Astrocyte (in vitro differentiated cells and primary cell): ENCODE measurements around the gene FBXL7. TPM values are rescaled to one million over a fixed set of nuclear protein-coding genes. Genes with fewer than 3 reads are reported as not detected.

ENCODE experiments used
- DNase-seq: peaks from one replicate; pipeline ENCODE4 v3.0.0-alpha.2; 2010; ENCODE audit warnings: low read depth
- FAIRE-seq: peaks from 2 replicates; lab custom pipeline; 2011; peaks lifted over from hg19 to GRCh38; lab: Jason Lieb, UNC
- H2AFZ ChIP-seq: 2 replicates; pipeline ENCODE4 v1.6.0; 2012; ENCODE audit warnings: low read depth, low read length, inconsistent platforms
- H3K27ac ChIP-seq: 2 replicates; pipeline ENCODE4 v1.5.1; 2011; ENCODE audit warnings: low read depth, low read length, inconsistent platforms
- H3K27me3 ChIP-seq: 2 replicates; pipeline ENCODE4 v1.6.0; 2011; ENCODE audit warnings: low read length, inconsistent platforms; ENCODE audit not compliant: insufficient read depth
- H3K36me3 ChIP-seq: 2 replicates; pipeline ENCODE4 v1.5.1; 2011; ENCODE audit warnings: low read length, inconsistent platforms; ENCODE audit not compliant: insufficient read depth
- H3K4me1 ChIP-seq: 2 replicates; pipeline ENCODE4 v1.5.1; 2011; ENCODE audit warnings: low read length, inconsistent platforms; ENCODE audit not compliant: insufficient read depth
- H3K4me2 ChIP-seq: 2 replicates; pipeline ENCODE4 v1.6.0; 2012; ENCODE audit warnings: low read length, inconsistent platforms
- H3K4me3 ChIP-seq: 2 replicates; pipeline ENCODE4 v1.5.1; 2011; ENCODE audit warnings: low read depth, mild to moderate bottlenecking, low read length, inconsistent platforms; ENCODE audit not compliant: insufficient read depth
- H3K79me2 ChIP-seq: 2 replicates; pipeline ENCODE4 v1.6.0; 2012; ENCODE audit warnings: mild to moderate bottlenecking, low read length, inconsistent platforms; ENCODE audit not compliant: insufficient read depth
- H3K9ac ChIP-seq: 2 replicates; pipeline ENCODE4 v1.6.0; 2012; ENCODE audit warnings: mild to moderate bottlenecking, low read length, inconsistent platforms
- H3K9me3 ChIP-seq: 2 replicates; pipeline ENCODE4 v1.5.1; 2012; ENCODE audit warnings: low read depth, mild to moderate bottlenecking, low read length, inconsistent platforms; ENCODE audit not compliant: insufficient read depth
- H4K20me1 ChIP-seq: 2 replicates; pipeline ENCODE4 v1.6.0; 2012; ENCODE audit warnings: low read length, inconsistent platforms; ENCODE audit not compliant: insufficient read depth
- H3K27ac Mint-ChIP-seq: one replicate; pipeline ENCODE4 v1.8.0; 2021; ENCODE audit warnings: mild to moderate bottlenecking, mixed read lengths; ENCODE audit not compliant: unreplicated experiment
- H3K27me3 Mint-ChIP-seq: one replicate; pipeline ENCODE4 v1.8.0; 2021; ENCODE audit warnings: low read depth, mixed read lengths; ENCODE audit not compliant: unreplicated experiment
- H3K36me3 Mint-ChIP-seq: one replicate; pipeline ENCODE4 v1.8.0; 2021; ENCODE audit warnings: low read depth, mixed read lengths; ENCODE audit not compliant: unreplicated experiment
- H3K4me1 Mint-ChIP-seq: one replicate; pipeline ENCODE4 v1.8.0; 2021; ENCODE audit warnings: low read depth, mixed read lengths; ENCODE audit not compliant: unreplicated experiment
- H3K4me3 Mint-ChIP-seq: one replicate; pipeline ENCODE4 v1.8.0; 2021; ENCODE audit warnings: mild to moderate bottlenecking, moderate library complexity, mixed read lengths; ENCODE audit not compliant: unreplicated experiment
- H3K9me3 Mint-ChIP-seq: one replicate; pipeline ENCODE4 v1.8.0; 2021; ENCODE audit warnings: mild to moderate bottlenecking, mixed read lengths; ENCODE audit not compliant: unreplicated experiment
- EZH2 ChIP-seq: IDR thresholded peaks from 2 replicates; pipeline ENCODE4 v1.6.1; 2012; ENCODE audit warnings: mild to moderate bottlenecking, low read length, inconsistent platforms; ENCODE audit not compliant: insufficient read depth
- total RNA-seq: library from RNA; stranded (reverse); gene quantifications from 2 replicates; pipeline ENCODE4 v1.2.1, GENCODE V29; 2021
- TF ChIP-seq, protein P1 (sequence below): IDR thresholded peaks from 2 replicates; pipeline ENCODE4 v1.5.1; 2011; ENCODE audit warnings: low read depth, mild to moderate bottlenecking, inconsistent platforms, low read length, moderate library complexity; ENCODE audit not compliant: insufficient read depth

The FBXL7 gene
- total RNA-seq, 1 donor from 2014 or later = 21.0 TPM

GRCh38 chr5:15635289-15635616 is 135.3 kb downstream of the FBXL7 start:
- H2AFZ ChIP-seq = no peak overlapping the region
- DNase-seq (no peak), FAIRE-seq (no peak)
- no peak overlapping the region for H3K4me3 ChIP-seq
- H3K9ac ChIP-seq = no peak overlapping the region
- H3K27me3 ChIP-seq = no peaks in the 10 kb centered on the region
- Mint-ChIP-seq H3K9me3 (no peaks in the 10 kb centered on the region), H3K27me3 (no peaks in the 10 kb centered on the region), H3K27ac (no peak overlapping the region), H3K4me3 (peak overlapping the region; percentile 5), H3K36me3 (peaks cover 9% of the 10 kb centered on the region), H3K4me1 (peaks cover 11% of the 10 kb centered on the region)
- H3K4me2 ChIP-seq = no peak overlapping the region
- H3K36me3 ChIP-seq = no peaks in the 10 kb centered on the region
- no peak overlapping the region for H3K27ac ChIP-seq
- peaks cover 43% of the 10 kb centered on the region for H4K20me1 ChIP-seq
- no peak for TF ChIP-seq EZH2
- TF ChIP-seq, protein P1, sequence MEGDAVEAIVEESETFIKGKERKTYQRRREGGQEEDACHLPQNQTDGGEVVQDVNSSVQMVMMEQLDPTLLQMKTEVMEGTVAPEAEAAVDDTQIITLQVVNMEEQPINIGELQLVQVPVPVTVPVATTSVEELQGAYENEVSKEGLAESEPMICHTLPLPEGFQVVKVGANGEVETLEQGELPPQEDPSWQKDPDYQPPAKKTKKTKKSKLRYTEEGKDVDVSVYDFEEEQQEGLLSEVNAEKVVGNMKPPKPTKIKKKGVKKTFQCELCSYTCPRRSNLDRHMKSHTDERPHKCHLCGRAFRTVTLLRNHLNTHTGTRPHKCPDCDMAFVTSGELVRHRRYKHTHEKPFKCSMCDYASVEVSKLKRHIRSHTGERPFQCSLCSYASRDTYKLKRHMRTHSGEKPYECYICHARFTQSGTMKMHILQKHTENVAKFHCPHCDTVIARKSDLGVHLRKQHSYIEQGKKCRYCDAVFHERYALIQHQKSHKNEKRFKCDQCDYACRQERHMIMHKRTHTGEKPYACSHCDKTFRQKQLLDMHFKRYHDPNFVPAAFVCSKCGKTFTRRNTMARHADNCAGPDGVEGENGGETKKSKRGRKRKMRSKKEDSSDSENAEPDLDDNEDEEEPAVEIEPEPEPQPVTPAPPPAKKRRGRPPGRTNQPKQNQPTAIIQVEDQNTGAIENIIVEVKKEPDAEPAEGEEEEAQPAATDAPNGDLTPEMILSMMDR = no peak
- peaks cover 8% of the 10 kb centered on the region for H3K79me2 ChIP-seq
- no peaks in the 10 kb centered on the region for H3K4me1 ChIP-seq
- H3K9me3 ChIP-seq = no peaks in the 10 kb centered on the region

DNA sequence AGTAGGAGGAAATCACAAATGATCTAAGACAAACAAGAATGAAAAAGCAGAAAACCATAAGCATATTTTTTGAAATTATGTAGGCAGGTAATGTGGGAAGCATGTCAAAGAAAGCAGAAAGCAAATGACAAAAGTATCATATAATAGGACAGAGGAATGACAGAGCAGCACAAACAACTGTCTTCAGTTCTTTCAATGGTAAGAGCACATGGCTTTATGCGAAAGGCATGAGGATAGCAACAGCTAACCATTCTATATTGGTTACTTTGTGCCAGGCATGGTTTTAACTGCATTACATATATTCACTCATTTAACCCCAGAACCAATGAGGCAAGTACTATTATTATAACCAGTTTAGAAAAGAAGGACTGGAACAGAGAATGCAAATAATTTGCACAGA is 137.4 kb downstream of the FBXL7 start:
- H3K36me3 Mint-ChIP-seq = peaks cover 9% of the 10 kb centered on the region
- no peak overlapping the region for H3K4me2 ChIP-seq
- no peak overlapping the region for H3K27ac ChIP-seq
- TF ChIP-seq, protein P1 = no peak
- no peak for TF ChIP-seq EZH2
- FAIRE-seq (no peak), DNase-seq (no peak)
- H3K27me3 Mint-ChIP-seq = no peaks in the 10 kb centered on the region
- no peaks in the 10 kb centered on the region for H3K9me3 Mint-ChIP-seq
- no peaks in the 10 kb centered on the region for H3K27me3 ChIP-seq
- no peak overlapping the region for H3K4me3 Mint-ChIP-seq
- peaks cover 50% of the 10 kb centered on the region for H4K20me1 ChIP-seq
- H3K9ac ChIP-seq = no peak overlapping the region
- H3K36me3 ChIP-seq = no peaks in the 10 kb centered on the region
- no peak overlapping the region for H3K27ac Mint-ChIP-seq
- peaks cover 8% of the 10 kb centered on the region for H3K79me2 ChIP-seq
- no peak overlapping the region for H2AFZ ChIP-seq
- peaks cover 9% of the 10 kb centered on the region for H3K4me1 Mint-ChIP-seq
- no peak overlapping the region for H3K4me3 ChIP-seq
- H3K4me1 ChIP-seq = no peaks in the 10 kb centered on the region
- no peaks in the 10 kb centered on the region for H3K9me3 ChIP-seq

GRCh38 chr5:15637886-15638285 is 137.9 kb downstream of the FBXL7 start:
- peaks cover 9% of the 10 kb centered on the region for H3K4me1 Mint-ChIP-seq
- Histone ChIP-seq H3K4me3 (no peak overlapping the region), H3K9me3 (no peaks in the 10 kb centered on the region), H3K4me2 (no peak overlapping the region), H3K36me3 (no peaks in the 10 kb centered on the region), H3K27ac (no peak overlapping the region), H3K79me2 (peaks cover 9% of the 10 kb centered on the region), H4K20me1 (peaks cover 50% of the 10 kb centered on the region), H3K4me1 (no peaks in the 10 kb centered on the region), H3K27me3 (no peaks in the 10 kb centered on the region), H3K9ac (no peak overlapping the region), H2AFZ (no peak overlapping the region)
- FAIRE-seq (no peak), DNase-seq (no peak)
- H3K27me3 Mint-ChIP-seq = no peaks in the 10 kb centered on the region
- no peak for TF ChIP-seq EZH2
- TF ChIP-seq, protein P1 = no peak
- H3K36me3 Mint-ChIP-seq = peaks cover 9% of the 10 kb centered on the region
- no peak overlapping the region for H3K4me3 Mint-ChIP-seq
- H3K9me3 Mint-ChIP-seq = no peaks in the 10 kb centered on the region
- no peak overlapping the region for H3K27ac Mint-ChIP-seq
